HG03378 (cell line): ENCODE measurements around the gene THSD7B.
"Not testable (repeated sequence)": the region's sequence is repeated elsewhere in the genome, so short reads cannot be mapped to it uniquely, and the experiment has no call there.

ENCODE experiments used
- ATAC-seq: cut with Tn5 transposase; IDR thresholded peaks from one replicate; pipeline ENCODE4 v1.9.1; 2021; ENCODE audit warnings: mild to moderate bottlenecking, moderate library complexity; ENCODE audit not compliant: unreplicated experiment

Gene THSD7B

DNA sequence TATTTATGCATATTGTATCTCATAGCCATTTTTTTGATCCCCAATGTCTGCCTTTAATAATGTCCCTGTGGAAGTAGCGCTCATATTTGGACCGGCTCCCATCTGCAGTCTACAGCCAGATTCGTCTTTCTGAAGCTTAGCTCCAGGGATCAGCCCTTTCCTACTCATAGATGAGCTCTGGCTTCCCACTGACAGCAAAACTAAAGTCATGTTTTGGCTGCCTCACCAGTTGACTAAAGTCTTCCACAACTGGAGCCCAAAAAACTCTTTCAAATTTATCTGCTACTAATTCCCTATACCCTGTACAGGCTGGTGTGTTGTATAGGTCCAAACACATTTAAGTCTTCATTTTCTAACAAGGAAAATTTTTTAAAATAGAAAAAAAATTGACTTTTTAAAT lies 904.8 kb downstream of the THSD7B start:
- ATAC-seq: no peak

DNA sequence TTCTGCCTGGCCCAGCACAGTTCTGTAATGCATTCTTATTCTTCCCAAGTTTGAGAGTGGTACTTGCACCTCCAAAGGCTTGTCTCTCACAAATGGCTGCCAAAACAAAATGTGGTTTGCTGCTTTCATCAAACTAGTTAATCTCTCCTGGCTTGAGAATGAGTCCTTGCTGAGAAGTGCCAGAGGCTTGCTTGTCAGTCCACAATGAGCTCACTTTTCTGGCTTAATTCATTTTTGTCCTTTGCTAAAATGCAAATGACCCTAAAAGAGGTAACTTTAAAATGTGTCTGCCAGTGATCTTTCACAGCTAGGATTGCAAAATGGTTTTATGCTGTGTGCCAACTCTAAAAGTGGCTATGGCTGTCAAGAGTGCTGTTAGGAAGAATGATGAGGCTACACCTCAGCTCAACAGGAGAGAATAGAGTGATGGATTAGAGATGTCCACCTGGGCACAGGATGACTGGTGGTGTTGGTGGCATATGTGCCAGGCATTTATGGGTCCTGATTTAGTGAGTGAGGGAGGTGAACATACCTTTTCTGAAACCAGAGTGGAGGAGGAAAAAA lies 907.7 kb downstream of the THSD7B start:
- ATAC-seq: no peak

DNA sequence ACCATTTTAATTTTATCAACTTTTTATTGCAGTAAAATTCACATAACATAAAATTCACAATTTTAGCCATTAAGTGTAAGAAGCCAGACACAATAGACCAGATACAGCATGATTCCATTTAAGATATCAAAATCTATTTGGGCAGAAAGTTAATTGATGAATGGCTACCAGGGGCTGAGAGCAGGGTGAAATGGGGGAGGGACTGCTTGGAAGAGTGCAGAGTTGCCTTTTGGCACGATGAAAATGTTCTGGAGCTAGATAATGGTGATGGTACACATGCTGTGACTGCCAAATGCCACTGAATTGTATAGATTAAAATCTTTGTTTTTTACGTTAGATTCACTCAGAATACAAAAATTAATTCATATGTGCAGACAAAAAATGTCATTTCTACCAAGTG lies 909.6 kb downstream of the THSD7B start:
- no peak for ATAC-seq

DNA sequence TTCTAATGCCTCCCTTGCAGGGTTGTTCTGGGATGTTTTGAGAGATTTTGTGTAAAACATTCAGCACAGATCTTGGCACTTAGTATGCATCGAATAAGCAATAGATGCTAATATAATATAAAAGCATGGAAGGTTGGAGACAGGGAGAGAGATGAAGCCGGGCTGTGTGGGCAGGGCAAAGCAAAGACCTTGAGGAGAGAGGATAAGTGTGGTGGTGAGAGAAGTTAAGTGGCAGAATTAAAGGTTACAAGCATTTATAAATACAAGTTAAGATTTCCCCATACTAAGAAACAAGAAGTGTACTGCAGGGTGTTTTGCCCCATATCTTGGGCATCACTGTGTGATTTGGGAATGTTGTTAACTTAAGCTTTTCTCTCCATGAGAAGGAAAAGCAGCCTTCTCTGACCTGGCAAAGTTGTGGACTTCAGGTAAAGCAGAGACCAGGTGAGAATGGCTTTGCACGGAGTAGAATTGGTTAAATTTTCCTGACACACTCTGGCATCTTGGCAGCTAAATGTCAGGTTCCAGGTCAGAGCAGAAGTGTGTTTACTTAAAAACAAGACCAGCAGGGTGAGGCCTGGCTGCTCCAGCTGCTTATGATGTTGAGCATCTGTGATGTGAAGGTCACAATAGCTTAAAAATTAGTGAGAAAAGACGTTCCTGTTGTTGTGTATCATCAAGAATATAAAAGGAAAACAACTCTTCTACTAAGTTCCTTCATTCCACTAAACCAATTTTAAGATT lies 910.4 kb downstream of the THSD7B start:
- ATAC-seq: no peak

- ATAC-seq: no peak
Measured at GRCh38 chr2:137676346-137676745, 911.0 kb downstream of the THSD7B start.

- no peak for ATAC-seq
Measured at GRCh38 chr2:137677466-137677865, 912.1 kb downstream of the THSD7B start.

DNA sequence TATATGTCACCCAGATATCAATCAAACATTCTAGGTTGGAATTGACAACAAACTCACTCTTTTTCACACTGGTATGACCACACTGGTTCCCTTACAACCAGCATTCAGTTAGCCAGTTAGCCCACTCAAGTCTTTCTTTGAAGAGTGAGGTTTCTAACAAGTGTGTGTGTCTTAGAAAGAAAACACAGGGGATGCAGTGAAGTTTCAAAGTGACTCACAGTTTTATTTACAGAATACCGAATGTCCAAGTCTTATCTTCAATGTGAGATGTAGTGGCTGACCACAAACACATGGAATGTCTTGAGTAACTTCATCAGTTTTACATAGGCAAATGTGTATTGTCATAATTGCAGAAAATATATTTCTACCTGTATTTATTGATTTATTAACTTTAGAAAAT lies 924.2 kb downstream of the THSD7B start:
- ATAC-seq: peak; percentile 53

- peak; percentile 73 for ATAC-seq
Measured at GRCh38 chr2:137693534-137693933, 928.2 kb downstream of the THSD7B start.

DNA sequence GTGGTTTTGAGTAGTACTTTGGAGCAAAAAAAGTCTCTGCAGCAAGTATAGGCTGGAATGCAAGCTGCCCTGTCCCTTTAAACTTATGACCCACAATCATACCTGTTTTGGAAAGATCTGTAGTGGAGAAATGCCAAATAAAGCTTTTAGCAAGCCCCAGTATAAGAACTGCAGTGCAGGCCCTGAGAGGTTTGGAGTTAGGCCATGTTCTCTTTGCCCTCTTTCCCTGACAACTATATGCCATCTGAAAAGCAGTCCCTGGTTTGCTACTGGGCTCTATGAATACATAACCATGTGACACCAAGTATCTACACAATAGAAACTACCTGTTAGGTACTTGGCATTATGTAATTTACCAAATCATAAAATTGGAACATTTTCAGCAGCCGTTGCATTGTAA lies 931.6 kb downstream of the THSD7B start:
- ATAC-seq: no peak

DNA sequence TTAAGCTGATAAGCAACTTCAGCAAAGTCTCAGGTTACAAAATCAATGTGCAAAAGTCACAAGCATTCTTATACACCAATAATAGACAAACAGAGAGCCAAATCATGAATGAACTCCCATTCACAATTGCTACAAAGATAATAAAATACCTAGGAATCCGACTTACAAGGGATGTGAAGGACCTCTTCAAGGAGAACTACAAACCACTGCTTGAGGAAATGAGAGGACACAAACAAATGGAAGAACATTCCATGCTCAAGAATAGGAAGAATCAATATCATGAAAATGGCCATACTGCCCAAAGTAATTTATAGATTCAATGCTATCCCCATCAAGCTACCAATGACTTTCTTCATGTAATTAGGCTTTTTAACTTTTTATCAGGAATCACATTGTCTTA lies 934.9 kb downstream of the THSD7B start:
- ATAC-seq: not testable (repeated sequence)

DNA sequence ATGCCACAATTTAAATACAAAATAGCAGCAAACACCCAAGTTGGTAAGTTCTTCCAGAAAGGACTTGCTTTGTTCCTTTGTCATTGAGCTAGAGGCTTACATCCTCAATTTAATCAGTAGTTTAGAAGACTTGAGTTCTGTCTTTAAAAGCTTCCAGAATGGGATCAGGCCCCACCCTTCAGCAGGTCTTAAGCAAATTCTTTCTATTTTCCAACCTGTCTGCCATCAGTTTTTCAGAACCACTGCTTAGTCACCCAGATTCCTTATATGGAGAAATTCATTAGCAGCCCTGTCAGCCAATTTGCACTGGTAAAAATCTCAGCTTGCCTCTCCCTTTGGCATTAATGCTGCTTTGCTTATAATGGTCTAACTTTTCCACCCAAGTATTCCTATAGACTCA lies 935.3 kb downstream of the THSD7B start:
- no peak for ATAC-seq

DNA sequence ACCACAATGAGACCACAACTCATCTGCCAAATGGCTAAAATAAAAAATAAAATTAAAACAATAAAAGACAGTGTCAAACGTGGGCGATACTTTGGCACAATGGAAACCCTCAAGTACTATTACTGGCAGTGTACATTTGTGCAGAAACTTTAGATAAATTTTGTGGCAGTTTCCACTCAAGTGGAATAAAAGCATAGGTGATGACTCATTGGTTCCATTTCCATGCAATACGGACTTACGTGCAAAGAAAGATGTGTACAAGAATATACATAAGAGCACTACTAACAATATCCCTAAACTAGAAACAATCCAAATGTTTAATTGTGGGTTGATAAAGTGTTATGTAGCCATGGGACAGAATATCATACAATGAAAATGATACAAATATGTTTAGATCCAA lies 940.0 kb downstream of the THSD7B start:
- ATAC-seq: no peak

GRCh38 chr2:137706786-137707613 lies 941.7 kb downstream of the THSD7B start:
- no peak for ATAC-seq

- ATAC-seq: no peak
Measured at GRCh38 chr2:137708311-137708710, 943.0 kb downstream of the THSD7B start.

DNA sequence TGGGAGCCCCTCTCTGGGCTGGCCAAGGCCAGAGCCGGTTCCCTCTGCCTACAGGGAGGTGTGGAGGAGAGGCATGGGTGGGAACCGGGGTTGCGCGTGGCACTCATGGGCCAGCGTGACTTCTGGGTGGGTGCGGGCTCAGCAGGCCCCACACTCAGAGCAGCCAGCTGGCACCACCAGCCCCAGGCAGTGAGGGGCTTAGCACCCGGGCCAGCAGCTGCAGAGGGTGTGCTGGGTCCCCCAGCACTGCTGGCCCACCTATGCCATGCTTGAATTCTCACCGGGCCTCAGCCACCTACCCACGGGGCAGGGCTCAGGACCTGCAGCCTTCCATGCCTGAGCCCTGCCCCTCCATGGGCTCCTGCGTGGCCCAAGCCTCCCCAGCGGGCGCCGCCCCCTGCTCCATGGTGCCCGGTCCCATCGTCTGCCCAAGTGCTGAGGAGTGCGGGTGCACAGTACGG lies 950.4 kb downstream of the THSD7B start:
- no peak for ATAC-seq

GRCh38 chr2:137718786-137719185 lies 953.4 kb downstream of the THSD7B start:
- no peak for ATAC-seq

- ATAC-seq: no peak
Measured at GRCh38 chr2:137721733-137722132, 956.4 kb downstream of the THSD7B start.

- no peak for ATAC-seq
Measured at GRCh38 chr2:137724912-137725311, 959.6 kb downstream of the THSD7B start.
